GM10266 (cell line): ENCODE data around the gene CDYL.

Source experiments
- DNase-seq: peaks from one replicate; pipeline ENCODE4 v3.0.0; 2012; ENCODE audit errors: extremely low spot score
- CTCF ChIP-seq: IDR thresholded peaks from 2 replicates; pipeline ENCODE4 v1.5.1; 2012; ENCODE audit warnings: mild to moderate bottlenecking, low read depth; ENCODE audit not compliant: control insufficient read depth, insufficient read depth; ENCODE audit errors: missing control alignments

The CDYL gene

GRCh38 chr6:4973415-4973814 lies 197.2 kb downstream of the CDYL start:
- no peak for DNase-seq
- TF ChIP-seq CTCF: no peak

GRCh38 chr6:4973982-4974745 lies 198.0 kb downstream of the CDYL start:
- no peak for TF ChIP-seq CTCF
- DNase-seq: no peak

- no peak for DNase-seq
- TF ChIP-seq CTCF: no peak
Observed at GRCh38 chr6:4974962-4975361, 198.8 kb downstream of the CDYL start.

GRCh38 chr6:4975506-4975905 lies 199.3 kb downstream of the CDYL start:
- no peak for DNase-seq
- no peak for TF ChIP-seq CTCF

- no peak for DNase-seq
- no peak for TF ChIP-seq CTCF
Observed at GRCh38 chr6:4977468-4977867, 201.3 kb downstream of the CDYL start.

- no peak for TF ChIP-seq CTCF
- DNase-seq: no peak
Observed at GRCh38 chr6:4979426-4979825, 203.2 kb downstream of the CDYL start.

- no peak for TF ChIP-seq CTCF
- no peak for DNase-seq
Observed at GRCh38 chr6:4981761-4982160, 205.6 kb downstream of the CDYL start.
